Subcutaneous abdominal adipose tissue (tissue), 5 donors: ENCODE measurements around the gene PPEF1.
"Not testable (repeated sequence)": the region's sequence is repeated elsewhere in the genome, so short reads cannot be mapped to it uniquely, and the experiment has no call there.

Experiments used
- H3K27ac ChIP-seq: one replicate; pipeline ENCODE4 v1.7.0; 2013; ENCODE audit warnings: low read depth, mild to moderate bottlenecking, inconsistent platforms, low read length, moderate library complexity
- H3K27me3 ChIP-seq, 5 donors: one replicate each; pipeline ENCODE4 v1.7.0; 2013; ENCODE audit warnings: low read length in 5 of 5, inconsistent platforms in 1 of 5; ENCODE audit not compliant: control insufficient read depth in 5 of 5, insufficient read depth in 4 of 5
- H3K36me3 ChIP-seq, 5 donors: one replicate each; pipeline ENCODE4 v1.7.0; 2013; ENCODE audit warnings: low read length in 5 of 5; ENCODE audit not compliant: control insufficient read depth in 5 of 5, insufficient read depth in 5 of 5
- H3K4me1 ChIP-seq, 5 donors: one replicate each; pipeline ENCODE4 v1.7.0; 2013; ENCODE audit warnings: low read length in 5 of 5, mild to moderate bottlenecking in 3 of 5, moderate library complexity in 1 of 5; ENCODE audit not compliant: control insufficient read depth in 5 of 5, insufficient read depth in 5 of 5
- H3K4me3 ChIP-seq, 5 donors: one replicate each; pipeline ENCODE4 v1.7.0; 2013; ENCODE audit warnings: low read length in 5 of 5, low read depth in 1 of 5
- H3K9ac ChIP-seq, 5 donors: one replicate each; pipeline ENCODE4 v1.7.0; 2013; ENCODE audit warnings: low read length in 5 of 5, mild to moderate bottlenecking in 4 of 5, moderate library complexity in 3 of 5
- H3K9me3 ChIP-seq, 5 donors: one replicate each; pipeline ENCODE4 v1.7.0; 2013; ENCODE audit warnings: low read length in 5 of 5; ENCODE audit not compliant: control insufficient read depth in 5 of 5
- donor health status: healthy.
- donor health status: healthy.
- donor health status: healthy.
- donor health status: healthy.
- donor health status: healthy.

PPEF1 gene

DNA sequence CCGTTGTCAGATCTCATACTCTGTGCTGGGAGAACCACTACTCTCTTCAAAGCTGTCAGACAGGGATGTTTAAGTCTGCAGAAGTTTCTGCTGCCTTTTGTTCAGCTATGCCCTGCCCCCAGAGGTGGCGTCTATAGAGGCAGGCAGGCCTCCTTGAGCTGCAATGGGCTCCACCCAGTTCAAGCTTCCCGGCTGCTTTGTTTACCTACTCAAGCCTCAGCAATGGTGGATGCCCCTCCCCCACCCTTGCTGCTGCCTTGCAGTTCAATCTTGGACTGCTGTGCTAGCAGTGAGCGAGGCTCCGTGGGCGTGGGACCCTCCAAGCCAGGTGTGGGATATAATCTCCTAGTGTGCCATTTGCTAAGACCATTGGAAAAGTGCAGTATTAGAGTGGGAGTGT lies 32.2 kb downstream of the PPEF1 start:
- H3K4me3 ChIP-seq, H3K27ac ChIP-seq, H3K27me3 ChIP-seq, H3K4me1 ChIP-seq, H3K36me3 ChIP-seq, H3K9me3 ChIP-seq, H3K9ac ChIP-seq: not testable (repeated sequence)

- Histone ChIP-seq H3K9me3 (no peaks in the 10 kb centered on the region), H3K9ac (no peak overlapping the region), H3K27ac (no peak overlapping the region)
These were observed 41.1 kb downstream of the PPEF1 start for GRCh38 chrX:18748499-18748898.

GRCh38 chrX:18753631-18754030 lies 46.2 kb downstream of the PPEF1 start:
- no peak overlapping the region for H3K27ac ChIP-seq

More at GRCh38 chrX:18748499-18748898, 41.1 kb downstream of the PPEF1 start:
- H3K36me3 ChIP-seq = no peaks in the 10 kb centered on the region
- H3K4me1 ChIP-seq = no peaks in the 10 kb centered on the region
- no peak overlapping the region for H3K4me3 ChIP-seq
- H3K27me3 ChIP-seq = peaks cover 0 to 6% (median 2%) of the 10 kb centered on the region in 5 donors

GRCh38 chrX:18755651-18756050 lies 48.2 kb downstream of the PPEF1 start:
- no peak overlapping the region for H3K27ac ChIP-seq
- peaks cover 0 to 6% (median 3%) of the 10 kb centered on the region in 5 donors for H3K27me3 ChIP-seq
- no peak overlapping the region for H3K4me3 ChIP-seq
- H3K4me1 ChIP-seq = peaks cover 0 to 2% (median 0%) of the 10 kb centered on the region in 5 donors
- no peaks in the 10 kb centered on the region for H3K9me3 ChIP-seq
- no peaks in the 10 kb centered on the region for H3K36me3 ChIP-seq
- H3K9ac ChIP-seq = no peak overlapping the region

More at GRCh38 chrX:18753631-18754030, 46.2 kb downstream of the PPEF1 start:
- peaks cover 0 to 6% (median 3%) of the 10 kb centered on the region in 5 donors for H3K27me3 ChIP-seq
- H3K36me3 ChIP-seq = no peaks in the 10 kb centered on the region
- no peak overlapping the region for H3K4me3 ChIP-seq
- no peak overlapping the region for H3K9ac ChIP-seq
- H3K9me3 ChIP-seq = no peaks in the 10 kb centered on the region
- H3K4me1 ChIP-seq = peaks cover 0 to 2% (median 0%) of the 10 kb centered on the region in 5 donors

- Histone ChIP-seq H3K4me3 (no peak overlapping the region), H3K9ac (no peak overlapping the region), H3K36me3 (no peaks in the 10 kb centered on the region), H3K9me3 (no peaks in the 10 kb centered on the region), H3K27me3 (peaks cover 0 to 8% (median 3%) of the 10 kb centered on the region in 5 donors), H3K4me1 (peaks cover 0 to 2% (median 0%) of the 10 kb centered on the region in 5 donors), H3K27ac (no peak overlapping the region)
These were observed 50.8 kb downstream of the PPEF1 start for GRCh38 chrX:18757956-18758932.

DNA sequence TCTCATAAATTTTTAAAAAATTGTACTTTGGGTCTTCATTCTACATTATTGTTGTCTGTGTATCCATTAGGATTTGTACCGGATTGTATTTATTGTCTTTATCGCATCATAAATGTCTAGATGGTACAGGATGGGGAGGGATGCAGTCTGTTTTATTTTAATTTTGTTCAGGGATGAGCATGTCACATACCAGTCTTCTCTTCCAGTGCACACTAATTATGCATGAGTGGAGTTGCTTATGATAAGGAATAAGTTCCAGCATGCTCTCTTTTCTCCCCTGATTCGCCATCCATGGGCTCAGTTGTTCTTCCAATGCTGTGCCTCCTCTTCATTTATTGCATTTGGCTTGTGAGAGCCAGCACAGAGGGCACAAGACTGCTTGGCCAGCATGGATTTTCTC lies 54.3 kb downstream of the PPEF1 start:
- H3K36me3 ChIP-seq = no peaks in the 10 kb centered on the region
- H3K9ac ChIP-seq = no peak overlapping the region
- H3K4me3 ChIP-seq = no peak overlapping the region
- peaks cover 0 to 8% (median 6%) of the 10 kb centered on the region in 5 donors for H3K27me3 ChIP-seq
- H3K27ac ChIP-seq = no peak overlapping the region
- peaks cover 0 to 3% (median 0%) of the 10 kb centered on the region in 5 donors for H3K4me1 ChIP-seq
- H3K9me3 ChIP-seq = no peaks in the 10 kb centered on the region

GRCh38 chrX:18763106-18763505 lies 55.7 kb downstream of the PPEF1 start:
- not testable (repeated sequence) for H3K4me3 ChIP-seq, H3K9me3 ChIP-seq

DNA sequence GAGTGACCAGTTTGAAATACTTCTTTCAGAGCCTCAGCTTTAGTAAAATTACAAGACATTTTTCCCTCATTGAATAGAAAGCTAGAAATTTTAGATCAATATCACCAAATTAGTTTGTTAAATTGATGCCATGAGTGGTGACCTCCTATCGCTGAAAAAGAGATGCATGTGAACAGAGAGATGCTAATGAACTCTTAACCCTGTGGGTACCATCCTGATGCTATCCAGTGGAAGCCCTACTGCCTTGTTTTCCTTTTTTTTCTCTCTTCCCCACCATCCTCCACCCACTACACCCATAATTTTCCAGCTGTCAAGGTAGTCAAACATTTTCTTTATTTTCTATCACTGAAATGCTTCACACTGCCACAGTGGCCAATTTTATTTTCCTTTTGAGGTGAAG lies 61.9 kb downstream of the PPEF1 start:
- Histone ChIP-seq H3K4me3 (no peak overlapping the region), H3K4me1 (peaks cover 0 to 3% (median 0%) of the 10 kb centered on the region in 5 donors), H3K27ac (no peak overlapping the region), H3K9ac (no peak overlapping the region), H3K36me3 (no peaks in the 10 kb centered on the region), H3K9me3 (peaks cover 6 to 12% (median 7%) of the 10 kb centered on the region in 5 donors), H3K27me3 (no peaks in the 10 kb centered on the region)

More at GRCh38 chrX:18763106-18763505, 55.7 kb downstream of the PPEF1 start:
- H3K4me1 ChIP-seq, H3K27ac ChIP-seq, H3K9ac ChIP-seq, H3K36me3 ChIP-seq, H3K27me3 ChIP-seq: not testable (repeated sequence)

GRCh38 chrX:18769812-18770573 lies 62.5 kb downstream of the PPEF1 start:
- H3K4me3 ChIP-seq = no peak overlapping the region
- H3K9me3 ChIP-seq = peaks cover 6 to 12% (median 7%) of the 10 kb centered on the region in 5 donors
- H3K9ac ChIP-seq = no peak overlapping the region
- H3K36me3 ChIP-seq = no peaks in the 10 kb centered on the region
- H3K27ac ChIP-seq = no peak overlapping the region
- peaks cover 0 to 3% (median 0%) of the 10 kb centered on the region in 5 donors for H3K4me1 ChIP-seq
- H3K27me3 ChIP-seq = no peaks in the 10 kb centered on the region

DNA sequence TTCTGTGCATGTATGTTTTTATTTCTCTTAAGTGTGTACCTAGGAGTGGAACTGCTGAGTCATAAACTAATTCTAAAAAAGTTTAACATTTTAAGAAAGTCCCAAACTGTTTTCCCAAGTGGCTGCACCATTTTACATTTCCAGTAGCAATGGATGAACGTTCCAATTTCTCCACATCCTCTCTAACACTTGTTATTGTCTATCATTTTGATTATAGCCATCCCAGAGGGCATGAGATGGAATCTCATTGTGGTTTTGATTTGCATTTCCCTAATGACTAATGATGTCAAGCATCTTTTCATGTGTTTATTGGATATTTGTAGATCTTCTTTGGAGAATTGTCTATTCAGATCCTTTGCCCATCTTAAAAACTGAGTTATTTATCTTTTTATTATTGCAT lies 82.5 kb downstream of the PPEF1 start:
- no peak overlapping the region for H3K27ac ChIP-seq
- H3K9ac ChIP-seq = no peak overlapping the region
- no peaks in the 10 kb centered on the region for H3K36me3 ChIP-seq
- peaks cover 0 to 7% (median 0%) of the 10 kb centered on the region in 5 donors for H3K9me3 ChIP-seq
- H3K27me3 ChIP-seq = peaks cover 0 to 9% (median 5%) of the 10 kb centered on the region in 5 donors
- H3K4me3 ChIP-seq = no peak overlapping the region
- no peaks in the 10 kb centered on the region for H3K4me1 ChIP-seq
